Right kidney (tissue), 1 donor: Measurements from ENCODE around the gene CYCS.

Source experiments
- DNase-seq: peaks from one replicate; pipeline ENCODE4 v3.0.0-alpha.2; 2016

The CYCS gene

DNA sequence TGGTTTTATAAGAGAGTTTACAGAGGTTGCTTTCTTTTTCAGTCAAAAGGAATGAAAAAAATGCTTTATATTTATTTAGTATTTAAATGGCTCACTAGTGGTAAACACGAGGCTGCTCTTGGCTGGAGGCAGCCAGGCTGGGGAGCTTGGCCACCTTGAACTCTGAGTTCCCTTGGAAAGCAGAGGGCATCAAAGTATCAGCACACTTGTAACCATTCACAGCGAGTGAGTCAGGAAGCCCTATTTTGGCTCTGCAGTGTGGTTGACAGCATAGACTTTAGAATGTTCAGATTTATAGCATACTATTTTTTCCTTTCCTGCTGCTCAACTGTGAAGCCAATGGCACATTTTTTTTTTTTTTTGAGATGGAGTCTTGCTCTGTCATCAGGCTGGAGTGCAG, 51.6 kb downstream of the CYCS start:
- DNase-seq, result no peak
